ENCODE data around the gene ARHGEF25.
"Not testable (repeated sequence)": the region's sequence is repeated elsewhere in the genome, so short reads cannot be mapped to it uniquely, and the experiment has no call there.

Gene ARHGEF25

DNA sequence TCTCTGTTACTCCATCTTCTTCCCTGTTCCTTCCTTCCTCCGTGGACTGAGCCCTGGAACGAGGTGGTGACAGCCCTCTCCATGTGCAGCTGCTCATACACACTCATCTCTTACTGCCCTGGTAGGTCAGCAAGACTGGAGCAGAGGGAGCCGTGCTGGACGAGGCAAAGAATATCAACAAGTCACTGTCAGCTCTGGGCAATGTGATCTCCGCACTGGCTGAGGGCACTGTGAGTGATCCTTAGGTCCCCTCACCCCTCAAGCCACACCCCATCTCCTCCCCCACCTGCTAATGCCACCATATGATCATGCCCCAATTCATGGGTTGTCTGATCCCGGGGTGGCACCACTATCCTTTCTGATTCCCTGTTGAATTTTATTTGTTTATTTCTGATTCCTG, 42.4 kb upstream of the ARHGEF25 start:
- Histone ChIP-seq H3K27ac (replicated peaks) (no peak overlapping the region), H3K4me3 (replicated peaks; ENCODE audit: insufficient read depth, low read length) (no peak overlapping the region), H3K27me3 (ENCODE audit: insufficient read depth, poor library complexity, severe bottlenecking) (peaks cover 4% of the 10 kb centered on the region)
- DNase-seq (ENCODE audit: low read depth in 1 of 2, low spot score in 1 of 2), result no peak
- TF ChIP-seq POLR2AphosphoS5 (IDR thresholded peaks at IDR 0.05; ENCODE audit: low read depth) (no peak), GABPA (IDR thresholded peaks at IDR 0.05; ENCODE audit: low read depth) (no peak), SPI1 (IDR thresholded peaks at IDR 0.05; ENCODE audit: borderline replicate concordance, low read depth) (no peak)
- TF ChIP-seq, protein P1, sequence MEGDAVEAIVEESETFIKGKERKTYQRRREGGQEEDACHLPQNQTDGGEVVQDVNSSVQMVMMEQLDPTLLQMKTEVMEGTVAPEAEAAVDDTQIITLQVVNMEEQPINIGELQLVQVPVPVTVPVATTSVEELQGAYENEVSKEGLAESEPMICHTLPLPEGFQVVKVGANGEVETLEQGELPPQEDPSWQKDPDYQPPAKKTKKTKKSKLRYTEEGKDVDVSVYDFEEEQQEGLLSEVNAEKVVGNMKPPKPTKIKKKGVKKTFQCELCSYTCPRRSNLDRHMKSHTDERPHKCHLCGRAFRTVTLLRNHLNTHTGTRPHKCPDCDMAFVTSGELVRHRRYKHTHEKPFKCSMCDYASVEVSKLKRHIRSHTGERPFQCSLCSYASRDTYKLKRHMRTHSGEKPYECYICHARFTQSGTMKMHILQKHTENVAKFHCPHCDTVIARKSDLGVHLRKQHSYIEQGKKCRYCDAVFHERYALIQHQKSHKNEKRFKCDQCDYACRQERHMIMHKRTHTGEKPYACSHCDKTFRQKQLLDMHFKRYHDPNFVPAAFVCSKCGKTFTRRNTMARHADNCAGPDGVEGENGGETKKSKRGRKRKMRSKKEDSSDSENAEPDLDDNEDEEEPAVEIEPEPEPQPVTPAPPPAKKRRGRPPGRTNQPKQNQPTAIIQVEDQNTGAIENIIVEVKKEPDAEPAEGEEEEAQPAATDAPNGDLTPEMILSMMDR (IDR thresholded peaks at IDR 0.05; ENCODE audit: insufficient read depth, low read length), result no peak
- TF ChIP-seq, protein P2, sequence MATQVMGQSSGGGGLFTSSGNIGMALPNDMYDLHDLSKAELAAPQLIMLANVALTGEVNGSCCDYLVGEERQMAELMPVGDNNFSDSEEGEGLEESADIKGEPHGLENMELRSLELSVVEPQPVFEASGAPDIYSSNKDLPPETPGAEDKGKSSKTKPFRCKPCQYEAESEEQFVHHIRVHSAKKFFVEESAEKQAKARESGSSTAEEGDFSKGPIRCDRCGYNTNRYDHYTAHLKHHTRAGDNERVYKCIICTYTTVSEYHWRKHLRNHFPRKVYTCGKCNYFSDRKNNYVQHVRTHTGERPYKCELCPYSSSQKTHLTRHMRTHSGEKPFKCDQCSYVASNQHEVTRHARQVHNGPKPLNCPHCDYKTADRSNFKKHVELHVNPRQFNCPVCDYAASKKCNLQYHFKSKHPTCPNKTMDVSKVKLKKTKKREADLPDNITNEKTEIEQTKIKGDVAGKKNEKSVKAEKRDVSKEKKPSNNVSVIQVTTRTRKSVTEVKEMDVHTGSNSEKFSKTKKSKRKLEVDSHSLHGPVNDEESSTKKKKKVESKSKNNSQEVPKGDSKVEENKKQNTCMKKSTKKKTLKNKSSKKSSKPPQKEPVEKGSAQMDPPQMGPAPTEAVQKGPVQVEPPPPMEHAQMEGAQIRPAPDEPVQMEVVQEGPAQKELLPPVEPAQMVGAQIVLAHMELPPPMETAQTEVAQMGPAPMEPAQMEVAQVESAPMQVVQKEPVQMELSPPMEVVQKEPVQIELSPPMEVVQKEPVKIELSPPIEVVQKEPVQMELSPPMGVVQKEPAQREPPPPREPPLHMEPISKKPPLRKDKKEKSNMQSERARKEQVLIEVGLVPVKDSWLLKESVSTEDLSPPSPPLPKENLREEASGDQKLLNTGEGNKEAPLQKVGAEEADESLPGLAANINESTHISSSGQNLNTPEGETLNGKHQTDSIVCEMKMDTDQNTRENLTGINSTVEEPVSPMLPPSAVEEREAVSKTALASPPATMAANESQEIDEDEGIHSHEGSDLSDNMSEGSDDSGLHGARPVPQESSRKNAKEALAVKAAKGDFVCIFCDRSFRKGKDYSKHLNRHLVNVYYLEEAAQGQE (IDR thresholded peaks at IDR 0.05; ENCODE audit: insufficient replicate concordance, low read depth), result no peak

DNA sequence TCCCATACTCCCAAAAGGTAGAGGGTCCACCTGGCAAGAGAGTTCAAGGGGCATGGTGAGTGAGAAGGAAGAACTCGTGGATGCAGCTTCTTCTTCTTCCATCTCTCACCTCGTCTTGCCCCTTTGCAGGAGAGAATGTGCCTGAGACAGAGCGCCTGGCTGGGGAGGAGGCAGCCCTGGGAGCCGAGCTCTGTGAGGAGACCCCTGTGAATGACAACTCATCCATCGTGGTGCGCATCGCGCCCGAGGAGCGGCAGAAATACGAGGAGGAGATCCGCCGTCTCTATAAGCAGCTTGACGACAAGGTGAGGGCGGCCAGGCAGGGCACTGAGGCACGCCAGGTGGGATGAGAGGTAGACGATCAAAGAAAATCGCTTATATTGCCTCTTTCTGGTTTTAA, 41.4 kb upstream of the ARHGEF25 start:
- Histone ChIP-seq H3K27ac (replicated peaks) (no peak overlapping the region), H3K4me3 (replicated peaks; ENCODE audit: insufficient read depth, low read length) (no peak overlapping the region), H3K27me3 (ENCODE audit: insufficient read depth, poor library complexity, severe bottlenecking) (peaks cover under 1% of the 10 kb centered on the region)
- TF ChIP-seq GABPA (IDR thresholded peaks at IDR 0.05; ENCODE audit: low read depth) (no peak), SPI1 (IDR thresholded peaks at IDR 0.05; ENCODE audit: borderline replicate concordance, low read depth) (no peak), POLR2AphosphoS5 (IDR thresholded peaks at IDR 0.05; ENCODE audit: low read depth) (no peak)
- TF ChIP-seq, protein P1 (IDR thresholded peaks at IDR 0.05; ENCODE audit: insufficient read depth, low read length), result no peak
- TF ChIP-seq, protein P2 (IDR thresholded peaks at IDR 0.05; ENCODE audit: insufficient replicate concordance, low read depth), result no peak
- no peak for DNase-seq (ENCODE audit: low read depth in 1 of 2, low spot score in 1 of 2)

DNA sequence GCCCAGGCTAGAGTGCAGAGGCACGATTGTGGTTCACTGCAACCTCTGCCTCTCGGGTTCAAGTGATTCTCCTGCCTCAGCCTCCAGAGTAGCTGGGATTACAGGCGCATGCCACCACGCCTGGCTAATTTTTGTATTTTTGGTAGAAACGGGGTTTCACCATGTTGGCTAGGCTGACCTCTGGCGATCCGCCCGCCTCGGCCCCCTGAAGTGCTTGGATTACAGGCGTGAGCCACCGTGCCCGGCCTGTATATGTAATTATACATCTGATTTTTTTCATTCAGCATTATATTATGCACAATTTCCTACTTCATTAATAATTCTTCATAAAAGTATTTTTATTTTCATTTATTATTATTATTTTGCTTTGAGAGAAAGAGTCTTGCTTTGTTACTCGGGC, 40.8 kb upstream of the ARHGEF25 start:
- not testable (repeated sequence) for H3K27ac ChIP-seq (replicated peaks); DNase-seq (ENCODE audit: low read depth in 1 of 2, low spot score in 1 of 2); H3K4me3 ChIP-seq (replicated peaks; ENCODE audit: insufficient read depth, low read length); H3K27me3 ChIP-seq (ENCODE audit: insufficient read depth, poor library complexity, severe bottlenecking)

DNA sequence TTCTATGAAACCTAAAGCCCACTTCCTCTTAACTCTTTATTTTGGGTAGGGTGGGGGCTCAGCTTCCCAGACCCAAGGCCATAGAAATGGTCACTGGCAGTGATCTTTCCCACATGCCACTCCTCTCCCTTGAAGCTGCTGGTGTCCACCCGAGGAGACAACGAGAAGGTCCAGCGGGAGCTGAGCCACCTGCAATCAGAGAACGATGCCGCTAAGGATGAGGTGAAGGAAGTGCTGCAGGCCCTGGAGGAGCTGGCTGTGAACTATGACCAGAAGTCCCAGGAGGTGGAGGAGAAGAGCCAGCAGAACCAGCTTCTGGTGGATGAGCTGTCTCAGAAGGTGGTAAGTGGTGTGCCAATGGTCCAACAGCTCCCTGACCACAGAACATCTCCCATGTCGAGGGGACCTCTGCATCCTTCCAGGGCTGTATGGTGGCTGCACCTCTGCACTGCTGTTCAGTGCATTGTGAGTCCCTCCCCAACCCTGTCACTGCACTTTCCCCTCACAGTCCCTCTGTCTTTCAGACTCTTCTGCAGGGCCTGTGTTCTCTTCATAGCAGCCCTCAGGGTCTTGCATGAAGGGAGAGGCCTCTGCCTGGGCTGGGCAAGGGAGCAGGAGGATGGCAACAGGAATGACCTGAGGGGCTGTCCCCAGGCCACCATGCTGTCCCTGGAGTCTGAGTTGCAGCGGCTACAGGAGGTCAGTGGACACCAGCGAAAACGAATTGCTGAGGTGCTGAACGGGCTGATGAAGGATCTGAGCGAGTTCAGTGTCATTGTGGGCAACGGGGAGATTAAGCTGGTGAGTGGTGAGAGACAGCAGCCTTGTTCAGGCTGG, 39.1 kb upstream of the ARHGEF25 start:
- DNase-seq (ENCODE audit: low read depth in 1 of 2, low spot score in 1 of 2), result no peak
- Histone ChIP-seq H3K27me3 (ENCODE audit: insufficient read depth, poor library complexity, severe bottlenecking) (no peaks in the 10 kb centered on the region), H3K4me3 (replicated peaks; ENCODE audit: insufficient read depth, low read length) (no peak overlapping the region), H3K27ac (replicated peaks) (no peak overlapping the region)
- TF ChIP-seq, protein P2 (IDR thresholded peaks at IDR 0.05; ENCODE audit: insufficient replicate concordance, low read depth), result no peak
- no peak for TF ChIP-seq SPI1 (IDR thresholded peaks at IDR 0.05; ENCODE audit: borderline replicate concordance, low read depth)
- TF ChIP-seq GABPA (IDR thresholded peaks at IDR 0.05; ENCODE audit: low read depth), result no peak
- TF ChIP-seq, protein P1 (IDR thresholded peaks at IDR 0.05; ENCODE audit: insufficient read depth, low read length), result no peak
- TF ChIP-seq POLR2AphosphoS5 (IDR thresholded peaks at IDR 0.05; ENCODE audit: low read depth), result no peak

Measured in HL-60 (cell line).